IPS DF 6.9 (cell line): ENCODE data around the gene SMIM21.

ENCODE experiments used
- DNase-seq: peaks from one replicate; pipeline ENCODE4 v3.0.0-alpha.2; 2013; ENCODE audit warnings: low read depth, low spot score
- H3K27ac ChIP-seq: one replicate; pipeline ENCODE4 v1.5.1; 2013; ENCODE audit warnings: low read length, control low read depth
- H3K27me3 ChIP-seq: 2 replicates; pipeline ENCODE4 v1.6.1; 2013; ENCODE audit warnings: mild to moderate bottlenecking, low read length; ENCODE audit not compliant: control insufficient read depth, insufficient read depth
- H3K36me3 ChIP-seq: 2 replicates; pipeline ENCODE4 v1.6.1; 2013; ENCODE audit warnings: low read length; ENCODE audit not compliant: control insufficient read depth, insufficient read depth
- H3K4me1 ChIP-seq: 2 replicates; pipeline ENCODE4 v1.6.1; 2013; ENCODE audit warnings: low read length; ENCODE audit not compliant: control insufficient read depth, insufficient read depth
- H3K4me3 ChIP-seq: 2 replicates; pipeline ENCODE4 v1.5.1; 2013; ENCODE audit warnings: mild to moderate bottlenecking, low read length
- H3K9me3 ChIP-seq: 2 replicates; pipeline ENCODE4 v1.6.1; 2013; ENCODE audit warnings: low read length, inconsistent platforms; ENCODE audit not compliant: control insufficient read depth, insufficient read depth
- WGBS: extraction: QIAGEN DNeasy Blood & Tissue Kit; methylation state at CpG from one replicate; pipeline ENCODE4 v1.1.7; 2013; ENCODE audit warnings: mixed read lengths, missing lambda C conversion rate; ENCODE audit not compliant: insufficient read length, insufficient coverage; 5-methylcytosine and 5-hydroxymethylcytosine counted together

SMIM21 gene

GRCh38 chr18:75428490-75428889 lies 987 bp upstream of the SMIM21 start:
- no CpG with 5 or more reads among the region's 4 CpGs for WGBS
- no peaks in the 10 kb centered on the region for H3K36me3 ChIP-seq
- no peak for DNase-seq
- H3K27me3 ChIP-seq: no peaks in the 10 kb centered on the region
- H3K27ac ChIP-seq: no peak overlapping the region
- H3K4me3 ChIP-seq: no peak overlapping the region
- no peaks in the 10 kb centered on the region for H3K4me1 ChIP-seq
- H3K9me3 ChIP-seq: no peaks in the 10 kb centered on the region

GRCh38 chr18:75422341-75422910 lies 5.1 kb downstream of the SMIM21 start:
- Histone ChIP-seq H3K4me1 (no peaks in the 10 kb centered on the region), H3K4me3 (no peak overlapping the region), H3K36me3 (no peaks in the 10 kb centered on the region), H3K27ac (no peak overlapping the region), H3K9me3 (no peaks in the 10 kb centered on the region), H3K27me3 (no peaks in the 10 kb centered on the region)
- no CpG with 5 or more reads among the region's 1 CpG for WGBS
- DNase-seq: no peak

GRCh38 chr18:75421656-75422055 lies 5.8 kb downstream of the SMIM21 start:
- Histone ChIP-seq H3K9me3 (no peaks in the 10 kb centered on the region), H3K27ac (no peak overlapping the region), H3K4me1 (no peaks in the 10 kb centered on the region), H3K27me3 (no peaks in the 10 kb centered on the region), H3K4me3 (no peak overlapping the region), H3K36me3 (no peaks in the 10 kb centered on the region)
- no CpG with 5 or more reads among the region's 3 CpGs for WGBS
- DNase-seq: no peak

- H3K27me3 ChIP-seq: no peaks in the 10 kb centered on the region
- WGBS: no CpG with 5 or more reads among the region's 10 CpGs
Measured at GRCh38 chr18:75418293-75419005, 9.1 kb downstream of the SMIM21 start.

GRCh38 chr18:75410611-75411010 lies 16.9 kb downstream of the SMIM21 start:
- H3K36me3 ChIP-seq: no peaks in the 10 kb centered on the region
- no peaks in the 10 kb centered on the region for H3K27me3 ChIP-seq
- no peak overlapping the region for H3K27ac ChIP-seq
- no peak for DNase-seq
- H3K4me3 ChIP-seq: no peak overlapping the region
- 0 out of 2 replicates have a peak, but pooled peaks cover 1% of the 10 kb centered on the region for H3K4me1 ChIP-seq
- H3K9me3 ChIP-seq: no peaks in the 10 kb centered on the region
- no CpG with 5 or more reads among the region's 4 CpGs for WGBS

More at GRCh38 chr18:75418293-75419005, 9.1 kb downstream of the SMIM21 start:
- no peaks in the 10 kb centered on the region for H3K4me1 ChIP-seq
- no peak overlapping the region for H3K27ac ChIP-seq
- no peaks in the 10 kb centered on the region for H3K36me3 ChIP-seq
- H3K4me3 ChIP-seq: no peak overlapping the region
- no peaks in the 10 kb centered on the region for H3K9me3 ChIP-seq
- no peak for DNase-seq

GRCh38 chr18:75409806-75410205 lies 17.7 kb downstream of the SMIM21 start:
- WGBS: no CpG with 5 or more reads among the region's 9 CpGs
- Histone ChIP-seq H3K9me3 (no peaks in the 10 kb centered on the region), H3K27me3 (no peaks in the 10 kb centered on the region), H3K27ac (no peak overlapping the region), H3K4me1 (0 out of 2 replicates have a peak, but pooled peaks cover 1% of the 10 kb centered on the region), H3K36me3 (no peaks in the 10 kb centered on the region), H3K4me3 (no peak overlapping the region)
- DNase-seq: no peak

GRCh38 chr18:75408554-75409506 lies 18.7 kb downstream of the SMIM21 start:
- no peak overlapping the region for H3K4me3 ChIP-seq
- H3K36me3 ChIP-seq: no peaks in the 10 kb centered on the region
- no CpG with 5 or more reads among the region's 10 CpGs for WGBS
- no peaks in the 10 kb centered on the region for H3K27me3 ChIP-seq
- no peaks in the 10 kb centered on the region for H3K9me3 ChIP-seq
- no peak for DNase-seq
- 0 out of 2 replicates have a peak, but pooled peaks cover 1% of the 10 kb centered on the region for H3K4me1 ChIP-seq
- no peak overlapping the region for H3K27ac ChIP-seq

- DNase-seq: peak; percentile 29
- no peak overlapping the region for H3K27ac ChIP-seq
- H3K27me3 ChIP-seq: no peaks in the 10 kb centered on the region
- WGBS: no CpG with 5 or more reads among the region's 21 CpGs
- H3K9me3 ChIP-seq: no peaks in the 10 kb centered on the region
- no peaks in the 10 kb centered on the region for H3K36me3 ChIP-seq
- H3K4me3 ChIP-seq: no peak overlapping the region
- H3K4me1 ChIP-seq: 0 out of 2 replicates have a peak, but pooled peaks cover 1% of the 10 kb centered on the region
Measured at GRCh38 chr18:75407468-75408437, 19.8 kb downstream of the SMIM21 start.

- WGBS: no CpG with 5 or more reads among the region's 28 CpGs
- Histone ChIP-seq H3K36me3 (no peaks in the 10 kb centered on the region), H3K27ac (no peak overlapping the region), H3K27me3 (no peaks in the 10 kb centered on the region), H3K9me3 (no peaks in the 10 kb centered on the region), H3K4me3 (no peak overlapping the region), H3K4me1 (0 out of 2 replicates have a peak, but pooled peaks cover 1% of the 10 kb centered on the region)
- DNase-seq: no peak
Measured at GRCh38 chr18:75406491-75407445, 20.7 kb downstream of the SMIM21 start.
